ENCODE data around the gene GPR27.

GRCh38 chr3:71791634-71792033, 38.0 kb downstream of the GPR27 start:
- no peak for TF ChIP-seq REST (IDR thresholded peaks at IDR 0.05; ENCODE audit: insufficient read depth in 1 of 2, low read depth in 2 of 2, low read length in 2 of 2)
- TF ChIP-seq POLR2AphosphoS5 (IDR thresholded peaks at IDR 0.05; ENCODE audit: low read depth, low read length) = no peak
- TF ChIP-seq TAF1 (IDR thresholded peaks at IDR 0.05; ENCODE audit: borderline replicate concordance, insufficient read depth, low read length) = no peak

All from PFSK-1 (cell line).